ENCODE measurements around the gene ERN1.

- no peak for TF ChIP-seq CTCF (IDR thresholded peaks at IDR 0.05; ENCODE audit: poor library complexity, severe bottlenecking)
- TF ChIP-seq EZH2 (IDR thresholded peaks at IDR 0.05; ENCODE audit: borderline replicate concordance, insufficient read depth, low read length, poor library complexity, severe bottlenecking) = no peak
- no peak for TF ChIP-seq TAF1 (IDR thresholded peaks at IDR 0.05; ENCODE audit: low read depth)
- TF ChIP-seq MXI1 (conservative IDR thresholded peaks at IDR 0.05; ENCODE audit: poor library complexity, severe bottlenecking) = no peak
- TF ChIP-seq POLR2AphosphoS5 (IDR thresholded peaks at IDR 0.05) = no peak
- no peak for TF ChIP-seq EP300 (conservative IDR thresholded peaks at IDR 0.05; ENCODE audit: poor library complexity, severe bottlenecking)
- no peak for TF ChIP-seq REST (IDR thresholded peaks at IDR 0.05; ENCODE audit: borderline replicate concordance)
- no peak for TF ChIP-seq RAD21 (conservative IDR thresholded peaks at IDR 0.05)
- TF ChIP-seq SMC3 (conservative IDR thresholded peaks at IDR 0.05; ENCODE audit: poor library complexity) = no peak
These were observed 64.8 kb downstream of the ERN1 start for GRCh38 chr17:64065161-64065560.

Measured in neural cell (in vitro differentiated cells).